Small intestine (tissue), 7 donors: ENCODE measurements around the gene GRIK1. TPM values are rescaled to one million over a fixed set of nuclear protein-coding genes. Genes with fewer than 3 reads are reported as not detected.

Experiments used
- DNase-seq, 2 donors: peaks; one replicate each; pipeline versions ENCODE4 v3.0.0 to v3.0.0-alpha.2; 2013
- FAIRE-seq: peaks from 2 replicates; lab custom pipeline; 2012; peaks lifted over from hg19 to GRCh38; lab: Jason Lieb, UNC
- H3K27ac ChIP-seq, 3 donors: one replicate each; pipeline ENCODE4 v1.5.1; 2013; ENCODE audit warnings: low read length in 2 of 3, mild to moderate bottlenecking in 2 of 3, control low read depth in 1 of 3, inconsistent platforms in 1 of 3, low read depth in 1 of 3, moderate library complexity in 1 of 3
- H3K27me3 ChIP-seq, 3 donors: one replicate each; pipeline ENCODE4 v1.6.1; 2013; ENCODE audit warnings: low read length in 3 of 3, inconsistent platforms in 1 of 3; ENCODE audit not compliant: control insufficient read depth in 3 of 3, insufficient read depth in 3 of 3
- H3K36me3 ChIP-seq, 3 donors: one replicate each; pipeline ENCODE4 v1.6.1; 2013; ENCODE audit warnings: low read length in 3 of 3, inconsistent platforms in 1 of 3, low read depth in 1 of 3, mild to moderate bottlenecking in 1 of 3, moderate library complexity in 1 of 3; ENCODE audit not compliant: control insufficient read depth in 3 of 3, insufficient read depth in 2 of 3
- H3K4me1 ChIP-seq, 3 donors: one replicate each; pipeline ENCODE4 v1.6.1; 2013; ENCODE audit warnings: low read length in 2 of 3, inconsistent platforms in 1 of 3, low read depth in 1 of 3, mild to moderate bottlenecking in 1 of 3, moderate library complexity in 1 of 3; ENCODE audit not compliant: control insufficient read depth in 3 of 3, insufficient read depth in 2 of 3
- H3K4me3 ChIP-seq, 3 donors: one replicate each; pipeline ENCODE4 v1.5.1; 2013; ENCODE audit warnings: low read length in 3 of 3, control low read depth in 1 of 3, inconsistent platforms in 1 of 3, low read depth in 1 of 3, mild to moderate bottlenecking in 1 of 3, moderate library complexity in 1 of 3
- H3K9me3 ChIP-seq, 2 donors: one replicate each; pipeline ENCODE4 v1.6.1; 2013; ENCODE audit warnings: low read depth in 1 of 2, low read length in 1 of 2; ENCODE audit not compliant: control insufficient read depth in 2 of 2, insufficient read depth in 1 of 2
- WGBS, 3 donors: extraction: QIAGEN DNeasy Blood & Tissue Kit; methylation state at CpG; one replicate each; pipeline ENCODE4 v1.1.7; 2013; 5-methylcytosine and 5-hydroxymethylcytosine counted together
- polyA plus RNA-seq, 4 donors: library from polyadenylated mRNA; stranded (reverse) in 3 of 4; unstranded in 1 of 4; fragments of 200-250 nt in 3 of 4; fragments of 120-200 nt in 1 of 4; gene quantifications; one replicate each; pipeline versions ENCODE4 v1.2.1 to v1.2.3, GENCODE V29; 2013
- donor health status: healthy with polysubstance abuse.
- donor health status: control.
- donor health status: control.
- donor health status: Bipolar disorder and iron deficiency.
- donor health status: healthy.

Gene GRIK1
- polyA plus RNA-seq, 4 donors, result 0.24 to 0.37 TPM; not detected in 2

- no peaks in the 10 kb centered on the region for H3K36me3 ChIP-seq
- H3K4me1 ChIP-seq, result no peaks in the 10 kb centered on the region
- no peak overlapping the region for H3K27ac ChIP-seq
- no peaks in the 10 kb centered on the region for H3K9me3 ChIP-seq
- FAIRE-seq (no peak), DNase-seq (no peak)
- no peak overlapping the region for H3K4me3 ChIP-seq
- H3K27me3 ChIP-seq, result no peaks in the 10 kb centered on the region
- WGBS, 3 donors, result 81 to 91% (median 82%) methylated on average over 7 of the region's 7 CpGs
Measured at GRCh38 chr21:29751473-29752185, 188.2 kb downstream of the GRIK1 start.

- no peaks in the 10 kb centered on the region for H3K27me3 ChIP-seq
- no peaks in the 10 kb centered on the region for H3K4me1 ChIP-seq
- FAIRE-seq (no peak), DNase-seq (no peak)
- H3K27ac ChIP-seq, result no peak overlapping the region
- H3K36me3 ChIP-seq, result no peaks in the 10 kb centered on the region
- H3K4me3 ChIP-seq, result no peak overlapping the region
- H3K9me3 ChIP-seq, result no peaks in the 10 kb centered on the region
- 93 to 97% (median 97%) methylated on average over 1 of the region's 1 CpG for WGBS, 3 donors
Measured at GRCh38 chr21:29749957-29750356, 189.8 kb downstream of the GRIK1 start.

- no peak for DNase-seq
- Histone ChIP-seq H3K27ac (no peak overlapping the region), H3K9me3 (no peaks in the 10 kb centered on the region), H3K4me3 (no peak overlapping the region), H3K4me1 (no peaks in the 10 kb centered on the region), H3K36me3 (no peaks in the 10 kb centered on the region), H3K27me3 (no peaks in the 10 kb centered on the region)
- FAIRE-seq, result no peak
- 91 to 96% (median 93%) methylated on average over 3 of the region's 3 CpGs for WGBS, 3 donors
Measured at GRCh38 chr21:29749223-29749622, 190.6 kb downstream of the GRIK1 start.

GRCh38 chr21:29748391-29749167 lies 191.2 kb downstream of the GRIK1 start:
- DNase-seq, result no peak
- H3K36me3 ChIP-seq, result no peaks in the 10 kb centered on the region
- FAIRE-seq, result no peak
- no peak overlapping the region for H3K27ac ChIP-seq
- H3K27me3 ChIP-seq, result no peaks in the 10 kb centered on the region
- WGBS, 3 donors, result 61 to 67% (median 66%) methylated on average over 8 of the region's 8 CpGs
- H3K9me3 ChIP-seq, result no peaks in the 10 kb centered on the region
- no peaks in the 10 kb centered on the region for H3K4me1 ChIP-seq
- H3K4me3 ChIP-seq, result no peak overlapping the region

- H3K4me3 ChIP-seq, result no peak overlapping the region
- DNase-seq (no peak), FAIRE-seq (no peak)
- no peaks in the 10 kb centered on the region for H3K27me3 ChIP-seq
- no peaks in the 10 kb centered on the region for H3K4me1 ChIP-seq
- H3K9me3 ChIP-seq, result no peaks in the 10 kb centered on the region
- 77 to 82% (median 78%) methylated on average over 2 of the region's 2 CpGs for WGBS, 3 donors
- H3K27ac ChIP-seq, result no peak overlapping the region
- H3K36me3 ChIP-seq, result no peaks in the 10 kb centered on the region
Measured at GRCh38 chr21:29741761-29742160, 198.0 kb downstream of the GRIK1 start.

GRCh38 chr21:29739176-29739575 lies 200.6 kb downstream of the GRIK1 start:
- no peak for FAIRE-seq
- H3K4me3 ChIP-seq, result no peak overlapping the region

GRCh38 chr21:29738730-29739129 lies 201.1 kb downstream of the GRIK1 start:
- FAIRE-seq (no peak), DNase-seq (no peak)
- H3K9me3 ChIP-seq, result no peaks in the 10 kb centered on the region
- H3K4me3 ChIP-seq, result no peak overlapping the region
- H3K27me3 ChIP-seq, result no peaks in the 10 kb centered on the region
- H3K4me1 ChIP-seq, result no peaks in the 10 kb centered on the region
- no peak overlapping the region for H3K27ac ChIP-seq
- WGBS, 3 donors, result 65 to 84% (median 68%) methylated on average over 1 of the region's 1 CpG
- no peaks in the 10 kb centered on the region for H3K36me3 ChIP-seq

More at GRCh38 chr21:29739176-29739575, 200.6 kb downstream of the GRIK1 start:
- no peak for DNase-seq
- Histone ChIP-seq H3K27ac (no peak overlapping the region), H3K36me3 (no peaks in the 10 kb centered on the region), H3K9me3 (no peaks in the 10 kb centered on the region), H3K4me1 (no peaks in the 10 kb centered on the region), H3K27me3 (no peaks in the 10 kb centered on the region)
- 46 to 63% (median 50%) methylated on average over 1 of the region's 1 CpG for WGBS, 3 donors

- Histone ChIP-seq H3K27ac (no peak overlapping the region), H3K4me1 (no peaks in the 10 kb centered on the region), H3K4me3 (no peak overlapping the region), H3K36me3 (no peaks in the 10 kb centered on the region), H3K27me3 (no peaks in the 10 kb centered on the region), H3K9me3 (no peaks in the 10 kb centered on the region)
- 47 to 62% (median 53%) methylated on average over 5 of the region's 5 CpGs for WGBS, 3 donors
- FAIRE-seq (no peak), DNase-seq (no peak)
Measured at GRCh38 chr21:29737186-29737585, 202.6 kb downstream of the GRIK1 start.
